ENCODE measurements around the gene KIAA1328.

- no peak for TF ChIP-seq CTCF (IDR thresholded peaks at IDR 0.05)
- TF ChIP-seq ZFX (IDR thresholded peaks at IDR 0.05; ENCODE audit: borderline replicate concordance) = no peak
These were observed 60.4 kb downstream of the KIAA1328 start for GRCh38 chr18:36889321-36889720.

All from 22Rv1 (cell line).